Posterior vena cava (tissue), 2 donors: Measurements from ENCODE around the gene ZNF689. TPM values are rescaled to one million over a fixed set of nuclear protein-coding genes. Genes with fewer than 3 reads are reported as not detected.

Experiments used
- DNase-seq: peaks from one replicate; pipeline ENCODE4 v3.0.0-alpha.2; 2020; ENCODE audit warnings: low spot score
- intact Hi-C, 2 donors: fragments of 100-400 bp; cut with DNase I; formaldehyde crosslinking; loops; one replicate each; pipeline versions ENCODE4 v1.14.1 to v1.14.2; 2022 to 2023
- total RNA-seq, 2 donors: library from RNA; stranded (reverse); fragmentation: NEBNext Ultra II Directional; extraction: Animal tissue kit (Norgen Biotek cat#: 25700); gene quantifications; one replicate each; pipeline ENCODE4 v1.2.1, GENCODE V29; 2021
- donor health status: DM: yes; HTN: yes; CAD: no.
- donor health status: DM: yes; HTN: yes; CAD: no.

Gene ZNF689
- total RNA-seq, 2 donors from 2014 or later = 6.9 to 7.1 TPM

DNA sequence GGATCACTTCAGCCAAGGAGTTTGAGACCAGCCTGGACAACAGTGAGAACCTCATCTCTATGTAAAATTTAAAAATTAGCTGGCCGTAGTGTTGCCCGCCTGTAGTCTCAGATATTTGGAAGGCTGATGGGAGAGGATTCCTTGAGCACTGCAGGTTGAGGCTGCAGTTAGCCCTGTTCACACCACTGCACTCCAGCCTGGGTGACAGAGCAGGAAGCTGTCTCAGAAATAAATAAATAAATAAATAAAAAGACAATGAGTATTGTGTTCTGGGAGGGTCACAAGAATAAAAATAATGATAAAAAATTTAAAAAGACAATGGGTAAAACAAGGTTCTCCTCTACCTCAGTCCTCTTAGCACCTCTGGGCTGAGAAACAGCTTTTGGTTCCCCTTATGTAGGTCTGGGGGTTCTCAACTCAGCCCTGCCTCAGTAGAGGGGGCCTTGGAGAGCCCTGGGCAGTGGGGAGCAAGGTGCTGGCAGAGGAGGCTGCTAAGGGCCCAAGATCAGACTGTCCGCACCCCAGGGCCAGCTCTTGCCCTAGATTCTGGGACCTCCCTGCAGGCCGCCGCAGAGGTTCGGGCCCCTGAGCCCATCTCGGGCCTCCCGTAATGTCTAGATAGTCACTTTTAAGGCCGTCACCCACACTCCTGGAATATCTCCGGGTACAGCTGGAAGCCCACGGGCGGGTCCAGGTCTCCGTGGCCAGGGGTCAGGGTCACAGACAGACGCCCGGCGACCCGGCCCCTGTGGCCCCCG lies 55.5 kb downstream of the ZNF689 start:
- intact Hi-C loops = no loop called here

GRCh38 chr16:30553393-30553899 lies 56.7 kb downstream of the ZNF689 start:
- intact Hi-C loops = no loop called here

More for the DNA sequence above, 55.5 kb downstream of the ZNF689 start:
- no peak for DNase-seq

GRCh38 chr16:30552956-30553355 lies 57.2 kb downstream of the ZNF689 start:
- intact Hi-C loops = no loop called here
- DNase-seq = no peak

More at GRCh38 chr16:30553393-30553899, 56.7 kb downstream of the ZNF689 start:
- DNase-seq = no peak

Other genes with a start within 250 kb of the ZNF689 start
- gene TBC1D10B, start 239.9 kb downstream of the ZNF689 start, total RNA-seq = 10 to 100 TPM; 27.8 to 29.8 TPM
- gene MYL11, start 235.6 kb downstream of the ZNF689 start, total RNA-seq = not detected
- gene SEPTIN1, start 227.8 kb downstream of the ZNF689 start, total RNA-seq = 1 to 10 TPM; 1.6 to 3.0 TPM
- 1 to 10 TPM; 6.2 to 6.5 TPM for gene ZNF48, start 215.0 kb downstream of the ZNF689 start, total RNA-seq
- 1 to 10 TPM; 5.6 to 6.1 TPM for gene ZNF771, start 202.8 kb downstream of the ZNF689 start, total RNA-seq
- 10 to 100 TPM; 15.2 to 20.1 TPM for gene DCTPP1, start 180.4 kb downstream of the ZNF689 start, total RNA-seq
- 10 to 100 TPM; 31.5 to 32.5 TPM for gene SEPHS2, start 164.5 kb downstream of the ZNF689 start, total RNA-seq
- gene ITGAL, start 137.6 kb downstream of the ZNF689 start, total RNA-seq = 1 to 10 TPM; 4.6 to 8.5 TPM
- gene ZNF768, start 83.8 kb downstream of the ZNF689 start, total RNA-seq = 10 to 100 TPM; 21.9 to 27.3 TPM
- gene ZNF747, start 75.5 kb downstream of the ZNF689 start, total RNA-seq = 1 to 10 TPM; 9.6 to 9.8 TPM
- 1 to 10 TPM; 6.0 to 6.5 TPM for gene ZNF764, start 52.0 kb downstream of the ZNF689 start, total RNA-seq
- 10 to 100 TPM in 1 of 2 donors, 1 to 10 TPM in 1; 8.8 to 10.8 TPM for gene ZNF688, start 38.7 kb downstream of the ZNF689 start, total RNA-seq
- 10 to 100 TPM; 10.2 to 10.5 TPM for gene ZNF785, start 24.7 kb downstream of the ZNF689 start, total RNA-seq
- 10 to 100 TPM; 34.5 to 38.5 TPM for gene PRR14, start 40.6 kb upstream of the ZNF689 start, total RNA-seq
- gene FBRS, start 48.0 kb upstream of the ZNF689 start, total RNA-seq = 10 to 100 TPM; 42.3 to 42.5 TPM
- 10 to 100 TPM; 41.4 to 44.9 TPM for gene SRCAP, start 88.8 kb upstream of the ZNF689 start, total RNA-seq
- 10 to 100 TPM; 13.0 to 13.9 TPM for gene PHKG2, start 138.0 kb upstream of the ZNF689 start, total RNA-seq
- 1 to 10 TPM; 1.2 TPM for gene CFAP119, start 151.7 kb upstream of the ZNF689 start, total RNA-seq
- 10 to 100 TPM; 60.9 to 66.5 TPM for gene RNF40, start 151.9 kb upstream of the ZNF689 start, total RNA-seq
- gene ZNF629, start 176.8 kb upstream of the ZNF689 start, total RNA-seq = 10 to 100 TPM; 10.1 to 11.2 TPM